Skin epidermis (tissue), 12 donors: ENCODE results near the gene GPRIN2.
"Not testable (repeated sequence)": the region's sequence is repeated elsewhere in the genome, so short reads cannot be mapped to it uniquely, and the experiment has no call there.

Experiments
- H3K27ac ChIP-seq, 21 experiments: fragments of 200-600 bp; sonication (generic) in 11 of 21; one replicate each; pipeline ENCODE4 v1.5.0; 2020; ENCODE audit warnings: mild to moderate bottlenecking in 3 of 21, inconsistent platforms in 2 of 21, moderate library complexity in 2 of 21
- H3K4me3 ChIP-seq, 7 experiments: fragments of 200-600 bp; sonication (generic) in 2 of 7; one replicate each; pipeline ENCODE4 v1.5.0; 2020; ENCODE audit warnings: inconsistent platforms in 2 of 7, mild to moderate bottlenecking in 2 of 7, moderate library complexity in 1 of 7

The GPRIN2 gene

GRCh38 chr10:46540412-46541016, 15.9 kb downstream of the GPRIN2 start:
- Histone ChIP-seq H3K4me3 (no peak overlapping the region), H3K27ac (no peak overlapping the region)

GRCh38 chr10:46539596-46540411, 16.7 kb downstream of the GPRIN2 start:
- no peak overlapping the region for H3K4me3 ChIP-seq
- no peak overlapping the region for H3K27ac ChIP-seq

GRCh38 chr10:46538717-46539426, 17.6 kb downstream of the GPRIN2 start:
- no peak overlapping the region for H3K4me3 ChIP-seq
- no peak overlapping the region for H3K27ac ChIP-seq

- H3K4me3 ChIP-seq: no peak overlapping the region
These were observed 18.3 kb downstream of the GPRIN2 start for GRCh38 chr10:46538155-46538554.

GRCh38 chr10:46537309-46537708, 19.1 kb downstream of the GPRIN2 start:
- H3K4me3 ChIP-seq: no peak overlapping the region
- no peak overlapping the region for H3K27ac ChIP-seq

More at GRCh38 chr10:46538155-46538554, 18.3 kb downstream of the GPRIN2 start:
- no peak overlapping the region for H3K27ac ChIP-seq

GRCh38 chr10:46536781-46537180, 19.7 kb downstream of the GPRIN2 start:
- Histone ChIP-seq H3K27ac (no peak overlapping the region), H3K4me3 (no peak overlapping the region)

GRCh38 chr10:46536171-46536570, 20.3 kb downstream of the GPRIN2 start:
- no peak overlapping the region for H3K4me3 ChIP-seq
- H3K27ac ChIP-seq: no peak overlapping the region

GRCh38 chr10:46534828-46535524, 21.5 kb downstream of the GPRIN2 start:
- no peak overlapping the region for H3K4me3 ChIP-seq
- no peak overlapping the region for H3K27ac ChIP-seq

GRCh38 chr10:46532256-46532655, 24.2 kb downstream of the GPRIN2 start:
- H3K27ac ChIP-seq, H3K4me3 ChIP-seq: not testable (repeated sequence)

GRCh38 chr10:46530249-46531186, 25.9 kb downstream of the GPRIN2 start:
- Histone ChIP-seq H3K27ac (no peak overlapping the region), H3K4me3 (no peak overlapping the region)

GRCh38 chr10:46529742-46530141, 26.7 kb downstream of the GPRIN2 start:
- not testable (repeated sequence) for H3K4me3 ChIP-seq, H3K27ac ChIP-seq

GRCh38 chr10:46528675-46529615, 27.5 kb downstream of the GPRIN2 start:
- no peak overlapping the region for H3K27ac ChIP-seq
- H3K4me3 ChIP-seq: no peak overlapping the region

GRCh38 chr10:46528171-46528671, 28.2 kb downstream of the GPRIN2 start:
- Histone ChIP-seq H3K4me3 (no peak overlapping the region), H3K27ac (no peak overlapping the region)

- H3K4me3 ChIP-seq: no peak overlapping the region
- H3K27ac ChIP-seq: no peak overlapping the region
These were observed 29.1 kb downstream of the GPRIN2 start for GRCh38 chr10:46527241-46527811.

- H3K27ac ChIP-seq: no peak overlapping the region
- H3K4me3 ChIP-seq: no peak overlapping the region
These were observed 29.8 kb downstream of the GPRIN2 start for GRCh38 chr10:46526682-46527038.

- Histone ChIP-seq H3K27ac (no peak overlapping the region), H3K4me3 (no peak overlapping the region)
These were observed 30.4 kb downstream of the GPRIN2 start for GRCh38 chr10:46525824-46526681.
